Activated naive CD4-positive, alpha-beta T cell treated with anti-CD3 and anti-CD28 coated beads, Interleukin-2, amount 50 U/mL, for 16 hours (primary cell): ENCODE measurements around the gene FOXK2.

Source experiments
- DNase-seq: peaks from one replicate; pipeline ENCODE4 v3.0.0-alpha.2; 2020

Gene FOXK2

DNA sequence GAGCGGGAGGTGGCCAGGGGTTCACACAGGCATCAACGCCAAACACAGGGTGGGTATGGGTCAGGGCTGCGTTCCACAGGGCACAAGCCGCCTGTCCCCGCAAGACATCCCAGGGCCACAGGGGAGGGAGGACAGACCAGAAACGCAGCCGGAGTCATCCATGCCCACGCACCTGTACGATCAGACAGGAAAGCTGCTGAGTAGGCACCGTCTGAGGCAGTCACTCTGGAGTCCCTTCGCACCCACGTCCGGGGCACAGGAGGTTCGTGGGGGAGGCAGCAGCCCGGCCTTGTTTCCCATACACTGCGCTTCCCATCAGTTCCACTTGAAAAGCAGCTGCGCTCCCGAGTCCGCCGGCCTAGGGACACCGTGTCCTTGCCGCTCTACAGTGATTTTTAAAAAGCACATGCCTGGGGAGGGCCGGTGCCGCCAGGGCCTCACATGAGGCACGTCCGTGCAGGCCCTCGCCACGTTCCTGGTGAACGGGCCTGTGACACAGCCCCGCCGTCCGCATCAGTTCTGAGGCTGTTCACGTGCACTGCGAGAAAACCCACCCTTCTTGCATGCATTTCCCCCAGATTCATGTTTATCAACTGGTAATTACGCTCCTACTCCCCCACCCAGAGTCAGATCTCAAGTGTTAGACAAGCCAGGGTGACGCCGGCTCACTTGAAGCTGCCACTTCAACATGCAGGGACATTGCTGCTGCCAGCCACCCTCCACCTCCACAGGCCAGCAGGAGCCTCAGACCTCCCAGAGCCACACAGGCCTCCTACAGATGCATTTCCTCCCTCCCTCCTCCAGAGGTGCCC, 94.0 kb downstream of the FOXK2 start:
- no peak for DNase-seq

GRCh38 chr17:82614095-82614631, 94.6 kb downstream of the FOXK2 start:
- no peak for DNase-seq

DNA sequence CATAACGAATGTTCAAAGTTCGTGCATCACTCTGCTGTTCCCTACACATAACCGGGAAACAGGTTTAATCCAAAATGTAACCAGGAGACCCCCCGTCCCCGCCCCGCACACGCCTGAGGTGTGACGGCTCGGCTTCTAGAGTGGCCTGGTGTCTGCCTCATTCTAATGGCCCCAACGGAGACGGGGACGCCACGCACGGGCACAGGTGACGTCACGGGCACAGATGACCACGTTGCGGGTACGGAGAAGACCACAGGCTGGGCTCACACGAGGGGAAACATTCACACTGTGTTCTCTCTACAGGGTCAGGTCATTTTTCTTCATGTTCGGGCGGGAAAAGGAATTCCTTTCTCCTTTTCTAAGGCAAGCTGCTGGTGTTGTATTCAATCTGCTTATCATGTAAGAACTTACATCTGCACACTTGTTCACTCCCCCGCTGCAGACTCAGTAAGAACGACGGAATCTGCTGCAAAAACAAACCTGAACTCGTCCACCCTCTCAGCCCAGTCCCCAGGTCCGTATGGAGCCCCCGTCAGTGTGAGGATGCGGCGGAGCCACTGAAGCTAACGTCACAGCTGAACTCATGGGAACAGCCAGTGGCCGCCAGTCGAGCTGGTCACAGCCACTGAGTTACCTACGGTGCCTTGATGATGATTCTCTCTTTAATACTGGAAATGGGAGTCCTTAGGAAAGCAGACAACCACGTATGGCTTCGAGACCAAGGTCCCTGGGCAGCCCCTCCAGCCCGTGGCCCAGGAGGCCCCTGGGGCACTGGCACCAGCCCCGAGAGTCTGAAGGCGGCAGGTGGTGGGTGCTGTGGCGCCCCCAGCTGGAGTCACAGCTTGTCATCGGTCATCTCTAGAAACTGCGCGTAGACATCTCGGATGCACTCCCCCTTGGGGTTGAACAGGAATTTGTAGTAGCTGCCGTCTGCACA, 95.8 kb downstream of the FOXK2 start:
- DNase-seq = no peak

DNA sequence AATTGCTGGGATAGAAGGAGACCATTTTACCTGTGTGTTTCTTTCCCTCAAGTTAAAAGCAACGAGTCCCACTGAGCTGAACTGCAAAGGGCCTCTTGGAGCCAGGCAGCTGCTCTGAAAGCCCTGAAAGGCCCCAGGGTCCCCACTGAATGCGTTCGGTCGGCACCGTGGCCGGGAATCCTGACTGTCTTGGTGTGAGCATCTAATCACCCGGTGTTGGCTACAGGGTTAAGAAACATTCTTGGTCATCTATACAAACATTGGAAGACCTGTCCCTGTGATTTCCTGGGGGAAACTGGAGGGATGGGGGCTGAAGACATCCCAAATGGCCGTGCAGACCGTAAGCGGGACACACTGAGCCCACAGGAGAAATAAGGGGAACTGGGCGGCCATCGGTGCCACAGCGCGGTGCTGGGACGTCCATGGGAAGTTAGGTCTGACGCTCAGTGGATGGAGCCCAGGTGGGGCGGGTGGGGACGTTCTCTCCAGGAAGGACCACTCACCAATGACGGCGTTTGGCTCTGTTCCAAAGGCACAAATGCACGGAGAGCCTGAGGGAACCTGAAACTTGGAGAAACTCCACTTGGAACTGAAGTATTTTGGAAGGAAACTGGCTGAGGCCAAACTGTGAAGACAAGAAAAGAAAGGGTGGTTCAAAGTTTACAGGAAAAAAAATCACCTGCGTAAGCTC, 96.6 kb downstream of the FOXK2 start:
- DNase-seq = no peak

DNA sequence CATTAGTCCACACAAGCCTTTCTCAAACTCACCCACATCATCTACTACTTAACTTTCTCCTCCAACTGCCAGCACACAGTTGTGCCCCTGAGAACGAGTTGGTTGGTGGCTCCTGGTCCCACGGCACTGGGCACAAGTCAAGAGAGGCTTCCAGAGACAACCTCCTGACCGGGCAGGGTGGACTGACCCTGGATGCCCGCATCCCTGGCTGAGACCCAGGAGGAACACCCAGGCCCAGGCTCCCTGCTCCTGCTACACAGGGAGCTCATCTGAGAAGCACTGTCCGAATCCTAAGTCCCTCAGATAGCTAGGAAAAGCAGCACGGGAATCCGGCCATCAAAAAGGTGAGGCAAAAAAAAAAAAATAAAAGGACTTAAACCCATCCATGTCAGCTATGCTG, 99.7 kb downstream of the FOXK2 start:
- no peak for DNase-seq

DNA sequence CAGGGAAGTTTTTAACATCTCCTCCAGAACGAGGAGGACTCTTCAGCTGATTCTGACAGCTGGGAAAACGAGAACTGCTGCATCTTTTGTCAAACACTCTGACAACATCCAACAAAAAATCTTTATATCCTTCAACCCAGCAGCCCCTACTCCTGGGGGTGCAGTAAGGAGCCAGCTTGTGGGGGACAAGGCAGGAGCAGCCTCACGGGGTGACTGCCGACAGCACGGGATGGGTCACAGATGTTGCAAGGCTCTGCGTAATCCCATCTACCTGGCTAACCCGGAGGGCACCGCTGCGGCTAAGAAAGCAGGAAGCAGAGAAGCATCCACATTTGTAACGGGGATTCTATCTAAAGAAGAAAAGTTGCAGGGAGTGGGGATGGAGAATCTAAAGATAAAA, 100.1 kb downstream of the FOXK2 start:
- DNase-seq = no peak

DNA sequence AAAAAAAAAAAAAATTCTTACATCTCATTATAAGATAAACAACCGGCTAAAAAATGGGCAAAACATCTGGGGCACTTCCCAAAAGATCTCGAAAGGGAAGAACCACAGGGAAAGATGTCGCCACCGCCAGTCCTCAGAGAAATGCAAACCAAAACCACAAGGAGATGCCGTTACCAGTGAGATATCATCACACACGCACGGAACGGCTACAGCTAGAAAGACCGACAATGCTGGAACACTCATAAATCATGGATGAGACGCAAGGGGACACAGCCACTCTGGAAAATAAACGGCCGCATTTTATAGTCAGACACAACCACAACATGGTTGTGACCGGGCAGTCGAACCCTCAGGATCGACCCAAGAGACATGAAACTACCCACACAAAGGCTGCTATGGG, 104.2 kb downstream of the FOXK2 start:
- DNase-seq = no peak

- no peak for DNase-seq
These were observed 107.9 kb downstream of the FOXK2 start for GRCh38 chr17:82627405-82627804.

DNA sequence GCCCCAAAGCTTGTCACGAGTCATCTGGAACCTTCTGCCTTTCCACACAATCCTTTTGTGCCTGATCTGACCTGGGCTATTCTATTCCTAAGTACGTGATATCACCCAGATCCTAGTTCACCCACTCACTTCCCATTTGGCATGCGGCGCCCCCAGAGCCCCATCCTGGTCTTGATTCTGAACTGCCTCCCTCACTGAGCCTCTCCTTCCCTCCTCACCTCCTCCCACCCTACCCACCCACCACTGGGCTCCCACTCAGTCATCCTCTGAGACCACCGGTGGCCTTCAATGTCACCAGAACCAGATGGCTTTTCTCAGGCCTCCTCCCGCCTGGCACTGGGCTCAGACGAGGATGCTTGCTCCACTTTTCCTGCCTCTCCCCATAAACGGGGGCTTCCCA, 110.2 kb downstream of the FOXK2 start:
- DNase-seq = no peak

DNA sequence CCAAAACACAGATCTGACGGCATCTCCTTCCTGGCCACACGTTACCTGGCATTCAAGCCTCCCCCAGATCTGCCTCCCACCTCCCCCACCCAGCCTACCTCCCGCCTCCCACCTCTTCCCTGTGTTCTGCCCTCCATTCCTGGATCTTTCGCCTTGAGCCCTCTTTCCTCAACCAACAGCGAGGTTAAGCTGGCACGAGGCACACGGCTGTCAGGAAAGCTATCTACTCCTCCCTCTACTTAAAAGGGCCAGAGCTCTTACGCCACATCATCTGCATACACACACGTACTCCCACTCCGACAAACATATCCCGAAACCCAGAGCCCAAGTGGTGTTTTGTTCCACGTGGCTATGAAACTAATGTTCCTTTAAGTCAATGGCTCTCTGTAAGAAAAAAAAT, 110.7 kb downstream of the FOXK2 start:
- DNase-seq = no peak

- no peak for DNase-seq
These were observed 112.0 kb downstream of the FOXK2 start for GRCh38 chr17:82631544-82631943.

DNA sequence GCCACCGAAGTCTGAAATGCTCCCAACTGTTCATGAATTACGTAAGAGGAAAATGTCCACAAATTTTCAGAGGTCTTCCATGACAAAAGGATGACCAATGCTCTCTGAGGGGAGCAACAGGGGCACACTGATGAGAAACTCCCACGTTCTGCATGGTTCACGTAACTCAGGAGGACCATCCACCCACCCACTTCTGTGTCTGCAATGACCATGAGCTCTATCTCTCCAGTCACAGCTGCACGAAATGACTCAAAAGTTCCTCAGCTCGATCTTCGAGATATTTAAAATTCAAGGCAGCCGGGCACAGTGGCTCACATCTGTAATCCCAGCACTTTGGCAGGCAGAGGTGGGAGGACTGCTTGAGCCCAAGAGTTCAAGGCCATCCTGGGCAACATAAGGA, 112.9 kb downstream of the FOXK2 start:
- DNase-seq = no peak

DNA sequence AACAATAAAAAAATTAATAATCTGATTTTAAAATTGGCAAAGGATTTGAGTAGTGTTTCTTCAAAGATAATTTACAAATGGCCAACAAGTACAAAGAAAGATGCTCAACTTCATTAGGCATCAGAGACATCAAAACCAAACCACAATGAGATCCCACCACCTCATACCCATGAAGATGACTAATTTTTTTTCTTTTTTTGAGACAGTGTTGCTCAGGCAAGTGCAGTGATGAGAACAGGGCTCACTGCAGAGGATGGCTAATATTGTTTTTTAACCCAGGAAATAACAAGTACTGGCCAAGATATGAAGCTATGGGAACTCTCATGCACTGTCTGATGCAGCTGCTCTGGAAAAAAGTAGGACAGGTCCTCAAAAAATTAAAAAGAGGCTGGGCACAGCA, 113.8 kb downstream of the FOXK2 start:
- no peak for DNase-seq

- no peak for DNase-seq
These were observed 117.4 kb downstream of the FOXK2 start for GRCh38 chr17:82636626-82637598.

GRCh38 chr17:82638183-82638773, 118.7 kb downstream of the FOXK2 start:
- DNase-seq = no peak

- no peak for DNase-seq
These were observed 120.1 kb downstream of the FOXK2 start for GRCh38 chr17:82639628-82640027.

GRCh38 chr17:82640036-82640435, 120.5 kb downstream of the FOXK2 start:
- no peak for DNase-seq

GRCh38 chr17:82642022-82642421, 122.5 kb downstream of the FOXK2 start:
- no peak for DNase-seq

DNA sequence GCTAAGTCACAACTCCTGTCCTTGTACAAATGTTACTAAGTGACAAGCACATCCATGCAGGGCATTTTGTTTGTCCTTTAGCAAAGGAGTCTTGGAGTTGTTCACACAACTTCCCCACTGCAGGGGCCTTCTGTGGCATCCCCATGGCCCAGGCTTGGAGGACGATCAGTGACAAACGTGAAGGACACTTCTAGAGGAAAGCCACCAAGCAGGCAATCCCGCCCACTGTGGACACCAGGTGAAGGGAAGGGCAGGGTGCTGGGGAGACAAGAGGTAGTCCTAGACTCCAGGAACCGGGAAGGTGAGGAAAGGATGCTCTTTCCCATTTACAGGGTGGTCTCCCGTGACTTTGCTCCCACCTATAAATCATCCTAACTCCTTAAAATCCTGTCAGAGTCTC, 124.6 kb downstream of the FOXK2 start:
- DNase-seq = no peak

- DNase-seq = no peak
These were observed 126.0 kb downstream of the FOXK2 start for GRCh38 chr17:82645516-82645915.

- peak; percentile 52 for DNase-seq
These were observed 128.1 kb downstream of the FOXK2 start for GRCh38 chr17:82647593-82648164.
